Measurements from ENCODE around the gene RBM18. TPM values are rescaled to one million over a fixed set of nuclear protein-coding genes. Genes with fewer than 3 reads are reported as not detected.

RBM18 gene
- total RNA-seq, 1 experiment from 2014 or later = 32.5 TPM

DNA sequence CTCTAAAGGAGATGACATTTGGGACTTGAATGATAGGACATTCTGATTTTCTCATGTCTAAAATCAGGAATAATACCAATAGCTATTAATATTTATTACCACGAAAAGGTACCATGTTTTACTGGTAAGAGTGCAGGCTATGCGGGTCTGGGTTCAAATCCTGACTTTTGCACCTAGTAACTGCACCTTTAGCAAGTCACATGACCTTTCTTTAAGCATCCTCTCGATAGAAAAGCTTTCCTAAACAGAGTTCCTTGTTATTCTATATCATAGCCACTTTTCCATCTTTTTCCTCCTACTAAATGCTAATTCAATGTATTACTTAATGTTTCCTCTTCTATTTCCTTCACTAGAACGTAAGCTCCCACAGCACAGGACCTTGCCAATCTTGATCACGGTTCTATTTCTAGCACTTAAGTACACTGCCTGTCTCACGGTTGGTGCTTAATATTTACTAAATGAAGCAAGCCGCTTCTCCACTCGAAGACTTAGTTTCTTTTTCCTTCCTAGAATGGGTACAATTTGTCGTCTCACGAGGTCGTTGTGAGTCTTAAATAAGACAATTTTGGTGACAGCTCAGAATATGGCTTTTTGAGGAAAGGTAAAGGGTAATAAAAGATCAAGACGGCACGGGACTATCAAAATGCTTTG lies 816 bp downstream of the RBM18 start (continued):
- TF ChIP-seq, protein P1, sequence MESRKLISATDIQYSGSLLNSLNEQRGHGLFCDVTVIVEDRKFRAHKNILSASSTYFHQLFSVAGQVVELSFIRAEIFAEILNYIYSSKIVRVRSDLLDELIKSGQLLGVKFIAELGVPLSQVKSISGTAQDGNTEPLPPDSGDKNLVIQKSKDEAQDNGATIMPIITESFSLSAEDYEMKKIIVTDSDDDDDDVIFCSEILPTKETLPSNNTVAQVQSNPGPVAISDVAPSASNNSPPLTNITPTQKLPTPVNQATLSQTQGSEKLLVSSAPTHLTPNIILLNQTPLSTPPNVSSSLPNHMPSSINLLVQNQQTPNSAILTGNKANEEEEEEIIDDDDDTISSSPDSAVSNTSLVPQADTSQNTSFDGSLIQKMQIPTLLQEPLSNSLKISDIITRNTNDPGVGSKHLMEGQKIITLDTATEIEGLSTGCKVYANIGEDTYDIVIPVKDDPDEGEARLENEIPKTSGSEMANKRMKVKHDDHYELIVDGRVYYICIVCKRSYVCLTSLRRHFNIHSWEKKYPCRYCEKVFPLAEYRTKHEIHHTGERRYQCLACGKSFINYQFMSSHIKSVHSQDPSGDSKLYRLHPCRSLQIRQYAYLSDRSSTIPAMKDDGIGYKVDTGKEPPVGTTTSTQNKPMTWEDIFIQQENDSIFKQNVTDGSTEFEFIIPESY (IDR thresholded peaks at IDR 0.05; ENCODE audit: extremely low read depth, insufficient replicate concordance, low read length) = no peak
- TF ChIP-seq SRF (IDR thresholded peaks at IDR 0.05; ENCODE audit: low read depth) (no peak), POLR2AphosphoS5 (IDR thresholded peaks at IDR 0.05; ENCODE audit: low read depth, low read length) (no peak)
- TF ChIP-seq, protein P2, sequence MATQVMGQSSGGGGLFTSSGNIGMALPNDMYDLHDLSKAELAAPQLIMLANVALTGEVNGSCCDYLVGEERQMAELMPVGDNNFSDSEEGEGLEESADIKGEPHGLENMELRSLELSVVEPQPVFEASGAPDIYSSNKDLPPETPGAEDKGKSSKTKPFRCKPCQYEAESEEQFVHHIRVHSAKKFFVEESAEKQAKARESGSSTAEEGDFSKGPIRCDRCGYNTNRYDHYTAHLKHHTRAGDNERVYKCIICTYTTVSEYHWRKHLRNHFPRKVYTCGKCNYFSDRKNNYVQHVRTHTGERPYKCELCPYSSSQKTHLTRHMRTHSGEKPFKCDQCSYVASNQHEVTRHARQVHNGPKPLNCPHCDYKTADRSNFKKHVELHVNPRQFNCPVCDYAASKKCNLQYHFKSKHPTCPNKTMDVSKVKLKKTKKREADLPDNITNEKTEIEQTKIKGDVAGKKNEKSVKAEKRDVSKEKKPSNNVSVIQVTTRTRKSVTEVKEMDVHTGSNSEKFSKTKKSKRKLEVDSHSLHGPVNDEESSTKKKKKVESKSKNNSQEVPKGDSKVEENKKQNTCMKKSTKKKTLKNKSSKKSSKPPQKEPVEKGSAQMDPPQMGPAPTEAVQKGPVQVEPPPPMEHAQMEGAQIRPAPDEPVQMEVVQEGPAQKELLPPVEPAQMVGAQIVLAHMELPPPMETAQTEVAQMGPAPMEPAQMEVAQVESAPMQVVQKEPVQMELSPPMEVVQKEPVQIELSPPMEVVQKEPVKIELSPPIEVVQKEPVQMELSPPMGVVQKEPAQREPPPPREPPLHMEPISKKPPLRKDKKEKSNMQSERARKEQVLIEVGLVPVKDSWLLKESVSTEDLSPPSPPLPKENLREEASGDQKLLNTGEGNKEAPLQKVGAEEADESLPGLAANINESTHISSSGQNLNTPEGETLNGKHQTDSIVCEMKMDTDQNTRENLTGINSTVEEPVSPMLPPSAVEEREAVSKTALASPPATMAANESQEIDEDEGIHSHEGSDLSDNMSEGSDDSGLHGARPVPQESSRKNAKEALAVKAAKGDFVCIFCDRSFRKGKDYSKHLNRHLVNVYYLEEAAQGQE (IDR thresholded peaks at IDR 0.05; ENCODE audit: low read depth) = no peak
- TF ChIP-seq, protein P3, sequence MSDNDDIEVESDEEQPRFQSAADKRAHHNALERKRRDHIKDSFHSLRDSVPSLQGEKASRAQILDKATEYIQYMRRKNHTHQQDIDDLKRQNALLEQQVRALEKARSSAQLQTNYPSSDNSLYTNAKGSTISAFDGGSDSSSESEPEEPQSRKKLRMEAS (IDR thresholded peaks at IDR 0.05) = no peak

DNA sequence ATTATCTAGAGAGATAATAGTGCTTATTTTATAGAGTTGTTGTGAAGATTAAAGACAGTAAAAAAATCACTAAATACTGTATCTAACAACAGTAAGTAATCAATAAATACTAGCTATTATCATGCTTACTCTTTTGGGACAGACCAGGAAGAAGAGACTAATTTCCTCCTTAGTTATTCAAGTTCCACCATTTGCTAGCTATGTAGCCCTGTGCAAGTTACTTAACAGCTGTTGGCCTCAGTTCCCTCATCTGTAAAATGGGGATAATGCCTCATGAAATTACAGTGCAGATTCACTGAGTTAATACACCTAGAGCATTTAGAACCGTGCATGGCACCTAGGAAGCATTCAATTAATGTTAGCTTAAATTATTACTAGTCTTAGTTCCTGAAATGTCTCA lies 2.6 kb downstream of the RBM18 start:
- DNase-seq (ENCODE audit: low read depth, low spot score) (no peak), ATAC-seq (no peak)
- no peak overlapping the region for H2AFZ ChIP-seq (ENCODE audit: low read depth, low read length, poor library complexity, severe bottlenecking)
- H3K79me2 ChIP-seq (ENCODE audit: insufficient read depth, low read length) = peaks cover 81% of the 10 kb centered on the region
- no peak overlapping the region for H3K9ac ChIP-seq (ENCODE audit: low read length)
- H3K9me2 ChIP-seq (ENCODE audit: insufficient read depth) = no peaks in the 10 kb centered on the region
- peaks cover 6 to 20% of the 10 kb centered on the region in 2 experiments for H3K4me1 ChIP-seq (ENCODE audit: control insufficient read depth in 1 of 2, insufficient read depth in 2 of 2, low read length in 2 of 2)
- no peak overlapping the region for H3K4me3 ChIP-seq (replicated peaks in 1 of 2; ENCODE audit: low read depth in 1 of 2, low read length in 2 of 2)
- H3K4me2 ChIP-seq (ENCODE audit: low read length) = no peak overlapping the region
- ChIA-PET RAD21 (ENCODE audit: low non-redundant PET in 1 of 2, low total read pairs in 2 of 2, uncharacterized antibody in 2 of 2, unreplicated experiment in 2 of 2) (no interaction called here), CTCF (no interaction called here), POLR2A (no interaction called here)
- H4K20me1 ChIP-seq (ENCODE audit: insufficient read depth) = no peaks in the 10 kb centered on the region
- no TSS peak for BruUV-seq (replicated peaks)
- H3K27ac ChIP-seq (ENCODE audit: low read depth, low read length) = no peak overlapping the region
- peaks cover 12 to 24% of the 10 kb centered on the region in 2 experiments; a peak in 3 of 4 replicates for H3K36me3 ChIP-seq (ENCODE audit: control insufficient read depth in 1 of 2, insufficient read depth in 2 of 2, low read length in 2 of 2)
- intact Hi-C loops (cut with micrococcal nuclease) = no loop called here
- no peaks in the 10 kb centered on the region for H3K9me3 ChIP-seq (ENCODE audit: control insufficient read depth in 1 of 2, insufficient read depth in 1 of 2, low read depth in 1 of 2, low read length in 2 of 2)
- H3K27me3 ChIP-seq (ENCODE audit: insufficient read depth, low read length) = no peaks in the 10 kb centered on the region
- TF ChIP-seq EZH2phosphoT487 (IDR thresholded peaks at IDR 0.05; ENCODE audit: borderline replicate concordance) (no peak), JUND (IDR thresholded peaks at IDR 0.05) (no peak), POLR2AphosphoS5 (IDR thresholded peaks at IDR 0.05; ENCODE audit: low read depth, low read length) (no peak), RAD21 (IDR thresholded peaks at IDR 0.05; ENCODE audit: low read depth) (no peak), ZFX (IDR thresholded peaks at IDR 0.05) (no peak), FOSL1 (IDR thresholded peaks at IDR 0.05; ENCODE audit: low read depth) (no peak), YY1 (IDR thresholded peaks at IDR 0.05; ENCODE audit: extremely low read depth, insufficient replicate concordance, low read depth, low read length) (no peak)
- TF ChIP-seq, protein P4, sequence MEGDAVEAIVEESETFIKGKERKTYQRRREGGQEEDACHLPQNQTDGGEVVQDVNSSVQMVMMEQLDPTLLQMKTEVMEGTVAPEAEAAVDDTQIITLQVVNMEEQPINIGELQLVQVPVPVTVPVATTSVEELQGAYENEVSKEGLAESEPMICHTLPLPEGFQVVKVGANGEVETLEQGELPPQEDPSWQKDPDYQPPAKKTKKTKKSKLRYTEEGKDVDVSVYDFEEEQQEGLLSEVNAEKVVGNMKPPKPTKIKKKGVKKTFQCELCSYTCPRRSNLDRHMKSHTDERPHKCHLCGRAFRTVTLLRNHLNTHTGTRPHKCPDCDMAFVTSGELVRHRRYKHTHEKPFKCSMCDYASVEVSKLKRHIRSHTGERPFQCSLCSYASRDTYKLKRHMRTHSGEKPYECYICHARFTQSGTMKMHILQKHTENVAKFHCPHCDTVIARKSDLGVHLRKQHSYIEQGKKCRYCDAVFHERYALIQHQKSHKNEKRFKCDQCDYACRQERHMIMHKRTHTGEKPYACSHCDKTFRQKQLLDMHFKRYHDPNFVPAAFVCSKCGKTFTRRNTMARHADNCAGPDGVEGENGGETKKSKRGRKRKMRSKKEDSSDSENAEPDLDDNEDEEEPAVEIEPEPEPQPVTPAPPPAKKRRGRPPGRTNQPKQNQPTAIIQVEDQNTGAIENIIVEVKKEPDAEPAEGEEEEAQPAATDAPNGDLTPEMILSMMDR (IDR thresholded peaks at IDR 0.05 in 2 of 3, conservative IDR thresholded peaks at IDR 0.05 in 1 of 3; ENCODE audit: borderline replicate concordance in 1 of 3, insufficient read depth in 1 of 3, low read depth in 2 of 3, low read length in 2 of 3) = no peak
- TF ChIP-seq, protein P2 (IDR thresholded peaks at IDR 0.05; ENCODE audit: low read depth) = no peak

All from HCT116 (cell line).